HAP-1 (cell line): ENCODE measurements around the gene NTSR1.

Experiments used
- DNase-seq, 2 experiments: peaks; one replicate each; pipeline ENCODE4 v3.0.0-alpha.2; 2016 to 2020; ENCODE audit warnings: low spot score in 2 of 2
- H3K27me3 ChIP-seq: fragments of 250-450 bp; sonication (Bioruptor Pico); 2 replicates; pipeline ENCODE4 v1.5.1; 2020; ENCODE audit warnings: low read depth, mild to moderate bottlenecking, moderate library complexity
- H3K36me3 ChIP-seq: fragments of 250-450 bp; sonication (Bioruptor Pico); replicated peaks from 2 replicates; pipeline ENCODE4 v1.5.1; 2020; ENCODE audit warnings: mild to moderate bottlenecking
- H3K4me1 ChIP-seq: fragments of 250-450 bp; sonication (Bioruptor Pico); 2 replicates; pipeline ENCODE4 v1.5.1; 2020; ENCODE audit warnings: mild to moderate bottlenecking
- H3K4me3 ChIP-seq: fragments of 250-450 bp; sonication (Bioruptor Pico); 2 replicates; pipeline ENCODE4 v1.5.1; 2020; ENCODE audit warnings: mild to moderate bottlenecking, moderate library complexity
- H3K9me3 ChIP-seq: fragments of 250-450 bp; sonication (Bioruptor Pico); 2 replicates; pipeline ENCODE4 v1.5.1; 2020; ENCODE audit warnings: mild to moderate bottlenecking, moderate library complexity
- in situ Hi-C: fragments of 300-500 bp; cut with MboI; formaldehyde crosslinking; loops from 3 replicates; pipeline ENCODE4 v1.14.3; 2020; ENCODE audit warnings: low sequenced_read_pairs, inconsistent platforms, mixed read lengths

The NTSR1 gene

GRCh38 chr20:62708591-62709536, at the start of gene NTSR1:
Gene NTSR1, plus strand, starts transcription at chr20:62708836. Its CDS starts 372 bp downstream, at chr20:62709208.
- no peaks in the 10 kb centered on the region for H3K9me3 ChIP-seq
- peaks cover 2% of the 10 kb centered on the region; the same call in 1 of the 2 replicates for H3K4me1 ChIP-seq
- in situ Hi-C loops, result no loop called here
- no peaks in the 10 kb centered on the region for H3K36me3 ChIP-seq
- H3K4me3 ChIP-seq, result no peak within 1 kb of the TSS
- peaks cover 34% of the 10 kb centered on the region for H3K27me3 ChIP-seq
- no peak for DNase-seq

GRCh38 chr20:62659488-62660239, 49.0 kb upstream of the NTSR1 start:
- in situ Hi-C loops, result no loop called here
- peaks cover 3% of the 10 kb centered on the region; the same call in 1 of the 2 replicates for H3K4me1 ChIP-seq
- DNase-seq, result no peak
- no peak overlapping the region for H3K4me3 ChIP-seq
- H3K27me3 ChIP-seq, result no peaks in the 10 kb centered on the region
- H3K36me3 ChIP-seq, result no peaks in the 10 kb centered on the region; the same call in none of the 2 replicates
- H3K9me3 ChIP-seq, result no peaks in the 10 kb centered on the region

GRCh38 chr20:62660240-62660615, 48.4 kb upstream of the NTSR1 start:
- in situ Hi-C loops, result no loop called here
- peaks cover 3% of the 10 kb centered on the region; the same call in 1 of the 2 replicates for H3K4me1 ChIP-seq
- no peaks in the 10 kb centered on the region for H3K9me3 ChIP-seq
- no peaks in the 10 kb centered on the region; the same call in 1 of the 2 replicates for H3K36me3 ChIP-seq
- no peak overlapping the region for H3K4me3 ChIP-seq
- no peak for DNase-seq
- no peaks in the 10 kb centered on the region for H3K27me3 ChIP-seq

GRCh38 chr20:62660768-62661167, 47.9 kb upstream of the NTSR1 start:
- peaks cover 3% of the 10 kb centered on the region; the same call in 1 of the 2 replicates for H3K4me1 ChIP-seq
- DNase-seq, result no peak
- in situ Hi-C loops, result no loop called here

GRCh38 chr20:62661647-62662046, 47.0 kb upstream of the NTSR1 start:
- Histone ChIP-seq H3K4me1 (peaks cover 3% of the 10 kb centered on the region; the same call in 1 of the 2 replicates), H3K4me3 (no peak overlapping the region), H3K36me3 (no peaks in the 10 kb centered on the region; the same call in 1 of the 2 replicates), H3K9me3 (no peaks in the 10 kb centered on the region), H3K27me3 (no peaks in the 10 kb centered on the region)
- in situ Hi-C loops, result no loop called here
- DNase-seq, result no peak

More at GRCh38 chr20:62660768-62661167, 47.9 kb upstream of the NTSR1 start:
- Histone ChIP-seq H3K36me3 (no peaks in the 10 kb centered on the region; the same call in 1 of the 2 replicates), H3K9me3 (no peaks in the 10 kb centered on the region), H3K4me3 (no peak overlapping the region), H3K27me3 (no peaks in the 10 kb centered on the region)

GRCh38 chr20:62662422-62662821, 46.2 kb upstream of the NTSR1 start:
- in situ Hi-C loops, result no loop called here
- Histone ChIP-seq H3K36me3 (no peaks in the 10 kb centered on the region), H3K27me3 (no peaks in the 10 kb centered on the region), H3K4me3 (no peak overlapping the region), H3K4me1 (peaks cover 3% of the 10 kb centered on the region; the same call in 1 of the 2 replicates), H3K9me3 (no peaks in the 10 kb centered on the region)
- DNase-seq, result no peak

GRCh38 chr20:62663145-62664018, 45.3 kb upstream of the NTSR1 start:
- no peak overlapping the region for H3K4me3 ChIP-seq
- no peaks in the 10 kb centered on the region; the same call in 1 of the 2 replicates for H3K36me3 ChIP-seq
- DNase-seq, result no peak
- peaks cover 3% of the 10 kb centered on the region; the same call in 1 of the 2 replicates for H3K4me1 ChIP-seq
- H3K9me3 ChIP-seq, result no peaks in the 10 kb centered on the region
- in situ Hi-C loops, result no loop called here
- H3K27me3 ChIP-seq, result no peaks in the 10 kb centered on the region

GRCh38 chr20:62664019-62664971, 44.3 kb upstream of the NTSR1 start:
- DNase-seq, result no peak
- in situ Hi-C loops, result no loop called here
- Histone ChIP-seq H3K27me3 (no peaks in the 10 kb centered on the region), H3K4me1 (peaks cover 3% of the 10 kb centered on the region; the same call in 1 of the 2 replicates), H3K4me3 (no peak overlapping the region), H3K9me3 (no peaks in the 10 kb centered on the region), H3K36me3 (peaks cover 6% of the 10 kb centered on the region)

GRCh38 chr20:62665153-62665754, 43.4 kb upstream of the NTSR1 start:
- no peak for DNase-seq
- Histone ChIP-seq H3K4me1 (peaks cover 3% of the 10 kb centered on the region; the same call in 1 of the 2 replicates), H3K27me3 (no peaks in the 10 kb centered on the region), H3K9me3 (no peaks in the 10 kb centered on the region), H3K36me3 (peaks cover 10% of the 10 kb centered on the region), H3K4me3 (no peak overlapping the region)
- in situ Hi-C loops, result loop anchor here (5.0 kb wide), 1 partner anchor 127 kb away; no protein-coding TSS in a partner anchor

- H3K4me1 ChIP-seq, result peaks cover 3% of the 10 kb centered on the region; the same call in 1 of the 2 replicates
- no peak for DNase-seq
- in situ Hi-C loops, result loop anchor here (5.0 kb wide), 1 partner anchor 126 kb away; no protein-coding TSS in a partner anchor
- no peaks in the 10 kb centered on the region for H3K9me3 ChIP-seq
- H3K27me3 ChIP-seq, result no peaks in the 10 kb centered on the region
- peaks cover 18% of the 10 kb centered on the region for H3K36me3 ChIP-seq
- H3K4me3 ChIP-seq, result no peak overlapping the region
Observed at GRCh38 chr20:62665826-62666735, 42.6 kb upstream of the NTSR1 start.
